ENCODE data around the gene ZNF804B.

Gene ZNF804B

GRCh38 chr7:88842201-88842600 lies 82.7 kb downstream of the ZNF804B start:
- DNase-seq: no peak

- DNase-seq: no peak
Observed at GRCh38 chr7:88845091-88845490, 85.6 kb downstream of the ZNF804B start.

GRCh38 chr7:88851220-88851619 lies 91.7 kb downstream of the ZNF804B start:
- DNase-seq: no peak

GRCh38 chr7:88859288-88859687 lies 99.8 kb downstream of the ZNF804B start:
- no peak for DNase-seq

GRCh38 chr7:88866265-88866863 lies 106.9 kb downstream of the ZNF804B start:
- no peak for DNase-seq

GRCh38 chr7:88867158-88867557 lies 107.7 kb downstream of the ZNF804B start:
- DNase-seq: no peak

GRCh38 chr7:88868456-88868855 lies 109.0 kb downstream of the ZNF804B start:
- DNase-seq: no peak

- no peak for DNase-seq
Observed at GRCh38 chr7:88881136-88881535, 121.6 kb downstream of the ZNF804B start.

GRCh38 chr7:88885131-88885530 lies 125.6 kb downstream of the ZNF804B start:
- DNase-seq: no peak

GRCh38 chr7:88888684-88889083 lies 129.2 kb downstream of the ZNF804B start:
- DNase-seq: no peak

- DNase-seq: no peak
Observed at GRCh38 chr7:88910516-88910915, 151.0 kb downstream of the ZNF804B start.

GRCh38 chr7:88912852-88913251 lies 153.4 kb downstream of the ZNF804B start:
- no peak for DNase-seq

- no peak for DNase-seq
Observed at GRCh38 chr7:88915615-88916014, 156.1 kb downstream of the ZNF804B start.

- no peak for DNase-seq
Observed at GRCh38 chr7:88919478-88920131, 160.1 kb downstream of the ZNF804B start.

GRCh38 chr7:88922944-88923343 lies 163.4 kb downstream of the ZNF804B start:
- no peak for DNase-seq

GRCh38 chr7:88928276-88928675 lies 168.8 kb downstream of the ZNF804B start:
- DNase-seq: no peak

- DNase-seq: no peak
Observed at GRCh38 chr7:88929719-88930118, 170.2 kb downstream of the ZNF804B start.

GRCh38 chr7:88933285-88933684 lies 173.8 kb downstream of the ZNF804B start:
- DNase-seq: no peak

- DNase-seq: no peak
Observed at GRCh38 chr7:88942815-88943501, 183.5 kb downstream of the ZNF804B start.

GRCh38 chr7:88951826-88952225 lies 192.3 kb downstream of the ZNF804B start:
- no peak for DNase-seq

- DNase-seq: no peak
Observed at GRCh38 chr7:88964418-88964817, 204.9 kb downstream of the ZNF804B start.

- no peak for DNase-seq
Observed at GRCh38 chr7:88965371-88965770, 205.9 kb downstream of the ZNF804B start.

- no peak for DNase-seq
Observed at GRCh38 chr7:88967432-88967831, 207.9 kb downstream of the ZNF804B start.

GRCh38 chr7:88969167-88969566 lies 209.7 kb downstream of the ZNF804B start:
- DNase-seq: no peak

Data from EL (cell line).